Activated CD4-positive, alpha-beta T cell treated with anti-CD3 and anti-CD28 coated beads, Interleukin-2, Interleukin-6, amounts not matched to agents 100 ng/mL and 50 ng/mL, durations not matched to agents 16 hours and 8 hours (primary cell): ENCODE data around the gene SCGB1C1.
"Not testable (repeated sequence)": the region's sequence is repeated elsewhere in the genome, so short reads cannot be mapped to it uniquely, and the experiment has no call there.

Source experiments
- DNase-seq: peaks from one replicate; pipeline ENCODE4 v3.0.0-alpha.2; 2020

The SCGB1C1 gene

GRCh38 chr11:192674-193128 lies at the start of gene SCGB1C1:
TSS of gene SCGB1C1 (plus strand) at chr11:193078. CDS start at chr11:193100, 22 bp downstream.
- not testable (repeated sequence) for DNase-seq

GRCh38 chr11:180242-180641 lies 12.6 kb upstream of the SCGB1C1 start:
- not testable (repeated sequence) for DNase-seq

- DNase-seq, result not testable (repeated sequence)
Observed at GRCh38 chr11:189200-189783, 3.6 kb upstream of the SCGB1C1 start.

GRCh38 chr11:189843-190311 lies 3.0 kb upstream of the SCGB1C1 start:
- peak; percentile 42 for DNase-seq

- DNase-seq, result not testable (repeated sequence)
Observed at GRCh38 chr11:190546-190945, 2.3 kb upstream of the SCGB1C1 start.

GRCh38 chr11:191490-192478 lies 1.1 kb upstream of the SCGB1C1 start:
- peak; percentile 61 for DNase-seq

- DNase-seq, result not testable (repeated sequence)
Observed at GRCh38 chr11:193481-193880, 603 bp downstream of the SCGB1C1 start.

GRCh38 chr11:196786-197731 lies 4.2 kb downstream of the SCGB1C1 start:
- peak; percentile 0 for DNase-seq

- no peak for DNase-seq
Observed at GRCh38 chr11:197741-198235, 4.9 kb downstream of the SCGB1C1 start.

GRCh38 chr11:198236-198806 lies 5.4 kb downstream of the SCGB1C1 start:
- DNase-seq, result no peak

- no peak for DNase-seq
Observed at GRCh38 chr11:199004-199581, 6.2 kb downstream of the SCGB1C1 start.

GRCh38 chr11:199782-200181 lies 6.9 kb downstream of the SCGB1C1 start:
- no peak for DNase-seq

GRCh38 chr11:200224-201003 lies 7.5 kb downstream of the SCGB1C1 start:
- DNase-seq, result no peak

GRCh38 chr11:201966-202365 lies 9.1 kb downstream of the SCGB1C1 start:
- no peak for DNase-seq

GRCh38 chr11:202490-202889 lies 9.6 kb downstream of the SCGB1C1 start:
- DNase-seq, result no peak

GRCh38 chr11:203056-203944 lies 10.4 kb downstream of the SCGB1C1 start:
- no peak for DNase-seq

GRCh38 chr11:203945-204586 lies 11.2 kb downstream of the SCGB1C1 start:
- no peak for DNase-seq

GRCh38 chr11:204587-205109 lies 11.8 kb downstream of the SCGB1C1 start:
- DNase-seq, result no peak
